HG03565 (cell line): Measurements from ENCODE around the gene PHF13.
"Not testable (repeated sequence)": the region's sequence is repeated elsewhere in the genome, so short reads cannot be mapped to it uniquely, and the experiment has no call there.

Source experiments
- ATAC-seq: cut with Tn5 transposase; IDR thresholded peaks from one replicate; pipeline ENCODE4 v1.9.1; 2021; ENCODE audit warnings: mild to moderate bottlenecking, moderate library complexity; ENCODE audit not compliant: unreplicated experiment

PHF13 gene

DNA sequence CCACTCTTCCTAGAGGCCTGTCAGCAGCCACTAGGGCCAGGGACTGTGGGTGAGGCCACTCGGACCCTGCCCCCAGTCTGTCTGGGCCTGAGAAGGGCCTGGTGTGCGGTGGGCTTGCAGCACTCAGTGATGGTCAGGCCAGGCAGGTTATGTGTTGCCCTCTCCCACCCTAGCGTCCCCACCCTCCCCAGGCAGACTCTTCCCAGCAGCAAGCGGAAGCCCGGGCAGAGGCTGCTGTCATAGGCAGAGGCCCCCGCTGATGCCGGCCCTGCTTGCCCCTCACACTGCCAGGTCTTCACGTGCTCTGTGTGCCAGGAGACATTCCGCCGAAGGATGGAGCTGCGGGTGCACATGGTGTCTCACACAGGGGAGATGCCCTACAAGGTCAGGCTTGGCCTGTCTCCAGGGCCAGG, 27.1 kb upstream of the PHF13 start:
- no peak for ATAC-seq

- ATAC-seq = no peak
Measured at GRCh38 chr1:6587261-6588005, 26.1 kb upstream of the PHF13 start.

GRCh38 chr1:6588128-6588892, 25.2 kb upstream of the PHF13 start:
- no peak for ATAC-seq

DNA sequence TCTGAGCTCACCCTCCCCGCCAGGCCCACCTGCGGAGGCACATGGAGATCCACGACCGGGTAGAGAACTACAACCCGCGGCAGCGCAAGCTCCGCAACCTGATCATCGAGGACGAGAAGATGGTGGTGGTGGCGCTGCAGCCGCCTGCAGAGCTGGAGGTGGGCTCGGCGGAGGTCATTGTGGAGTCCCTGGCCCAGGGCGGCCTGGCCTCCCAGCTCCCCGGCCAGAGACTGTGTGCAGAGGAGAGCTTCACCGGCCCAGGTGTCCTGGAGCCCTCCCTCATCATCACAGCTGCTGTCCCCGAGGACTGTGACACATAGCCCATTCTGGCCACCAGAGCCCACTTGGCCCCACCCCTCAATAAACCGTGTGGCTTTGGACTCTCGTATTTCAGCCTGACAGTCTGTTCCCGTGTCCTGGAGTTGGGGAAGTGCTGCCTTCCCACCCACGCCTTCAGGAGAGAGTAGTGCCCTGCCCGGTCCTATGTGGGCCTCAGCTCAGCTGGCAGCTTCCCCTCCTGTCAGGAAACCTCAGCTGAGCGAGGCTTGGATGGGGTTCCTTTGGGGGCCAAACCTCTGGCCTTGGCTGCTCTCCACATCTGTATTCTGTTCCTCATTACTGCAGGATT, 24.5 kb upstream of the PHF13 start:
- ATAC-seq = no peak

GRCh38 chr1:6590046-6590445, 23.5 kb upstream of the PHF13 start:
- ATAC-seq = no peak

GRCh38 chr1:6591222-6591621, 22.3 kb upstream of the PHF13 start:
- no peak for ATAC-seq

DNA sequence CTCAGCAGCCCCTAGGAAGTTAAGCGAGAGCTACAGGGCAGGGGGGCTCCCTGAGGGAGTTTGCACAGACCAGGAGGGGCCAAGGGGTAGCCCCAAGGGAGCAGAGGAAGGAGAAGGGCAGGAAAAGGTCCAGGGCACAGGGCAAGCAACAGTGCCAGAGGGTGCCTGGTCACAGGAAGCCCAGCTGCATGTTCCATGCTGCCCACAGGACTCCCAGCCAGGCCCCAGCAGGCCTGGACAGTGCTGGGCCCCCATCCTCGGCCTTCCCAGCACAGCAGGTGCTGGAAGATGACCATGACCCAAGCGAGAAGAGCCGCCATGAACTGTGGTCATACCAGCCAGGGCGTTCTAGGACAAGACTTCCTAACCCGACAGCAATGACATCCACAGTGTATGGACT, 21.9 kb upstream of the PHF13 start:
- no peak for ATAC-seq

GRCh38 chr1:6592441-6592840, 21.1 kb upstream of the PHF13 start:
- ATAC-seq = no peak

DNA sequence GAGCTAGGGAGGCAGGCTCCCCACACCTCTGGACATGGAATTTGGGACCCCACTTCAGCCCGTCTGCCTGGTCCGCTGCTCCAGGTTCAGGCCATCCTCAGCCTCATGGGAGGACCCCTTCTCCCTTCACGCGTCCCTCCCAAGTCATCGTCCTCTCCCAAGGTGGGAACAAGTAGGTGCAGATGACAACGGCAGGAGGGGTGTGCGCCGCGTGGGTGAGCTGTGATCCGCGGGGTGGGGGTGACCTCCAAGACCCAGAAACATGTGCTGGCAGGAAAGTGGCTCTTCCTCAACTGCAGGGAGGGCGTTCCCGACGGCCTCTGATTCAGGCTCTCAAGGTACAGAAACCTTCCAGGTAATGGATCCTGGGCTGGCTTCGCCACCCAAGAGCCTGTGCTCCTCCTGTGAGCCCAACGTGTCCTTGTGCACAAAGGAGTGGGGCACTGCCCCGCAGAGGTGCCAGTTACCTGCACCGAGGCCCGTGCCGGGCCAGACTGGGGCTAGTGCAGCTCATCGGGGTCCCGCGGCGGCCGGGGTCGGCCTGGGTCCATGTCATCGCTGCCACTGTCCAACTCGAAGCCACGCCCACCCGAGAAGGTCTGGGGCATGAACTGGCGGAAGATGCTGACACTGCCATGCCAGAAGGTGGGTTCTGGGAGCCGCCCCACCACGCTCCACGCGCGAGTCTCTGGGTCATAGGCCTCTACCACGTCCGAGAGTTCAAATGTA, 20.5 kb upstream of the PHF13 start:
- no peak for ATAC-seq

DNA sequence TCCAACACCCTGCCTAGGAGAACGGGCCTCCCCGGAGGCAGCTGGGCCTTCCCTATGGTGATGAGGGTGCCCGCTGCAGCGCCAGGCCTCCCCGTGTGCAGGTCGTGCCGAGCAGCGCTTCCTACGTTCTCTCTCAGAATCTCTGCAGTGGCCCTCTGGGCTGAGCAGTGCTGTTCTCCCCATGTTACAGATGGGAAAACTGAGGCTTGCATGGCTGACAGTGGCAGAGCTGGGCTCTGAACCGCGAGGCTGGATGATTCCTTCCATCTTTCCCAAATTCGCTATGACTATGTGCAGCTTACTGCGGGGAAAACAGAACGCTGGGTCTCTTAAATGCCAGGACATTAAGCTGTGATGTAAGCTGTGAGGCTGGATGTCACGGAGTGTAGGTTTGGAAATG, 19.7 kb upstream of the PHF13 start:
- ATAC-seq = no peak

DNA sequence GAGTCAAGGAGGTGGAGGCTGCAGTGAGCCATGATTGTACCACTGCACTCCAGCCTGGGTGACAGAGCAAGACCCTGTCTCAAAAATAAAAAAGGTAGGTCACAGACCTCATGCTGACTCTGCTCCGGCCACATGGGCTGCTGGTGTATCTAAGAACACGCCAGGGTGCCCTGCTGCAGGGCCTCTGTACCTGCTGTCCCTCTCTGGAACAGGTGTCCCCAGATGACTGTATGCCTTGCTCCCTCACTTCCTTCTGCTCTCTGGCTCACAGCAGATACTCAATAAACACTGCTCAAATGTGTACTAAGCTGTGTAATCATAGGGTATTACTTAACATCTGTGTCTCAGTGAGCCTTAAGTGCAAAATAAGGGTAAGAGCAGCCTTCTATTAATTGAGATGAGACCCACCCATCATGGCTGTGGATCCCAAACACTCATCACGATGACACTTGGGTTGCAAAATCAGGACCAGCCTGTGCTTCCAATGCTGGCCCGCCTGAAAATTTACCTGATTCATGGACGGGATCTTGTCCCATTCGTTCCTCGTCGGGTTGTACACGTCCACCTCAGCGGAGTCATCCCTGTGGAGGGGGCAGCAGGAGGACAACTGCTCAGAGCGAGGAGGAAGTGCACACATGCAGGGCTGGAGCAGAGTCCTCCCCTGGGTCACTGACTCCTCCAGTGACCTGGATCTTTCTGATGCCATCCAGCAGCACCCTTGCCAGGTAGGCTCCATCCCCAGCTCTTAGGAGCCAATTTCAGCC, 18.4 kb upstream of the PHF13 start:
- no peak for ATAC-seq

- ATAC-seq = no peak
Measured at GRCh38 chr1:6596351-6596750, 17.2 kb upstream of the PHF13 start.

GRCh38 chr1:6596886-6597776, 16.4 kb upstream of the PHF13 start:
- no peak for ATAC-seq

DNA sequence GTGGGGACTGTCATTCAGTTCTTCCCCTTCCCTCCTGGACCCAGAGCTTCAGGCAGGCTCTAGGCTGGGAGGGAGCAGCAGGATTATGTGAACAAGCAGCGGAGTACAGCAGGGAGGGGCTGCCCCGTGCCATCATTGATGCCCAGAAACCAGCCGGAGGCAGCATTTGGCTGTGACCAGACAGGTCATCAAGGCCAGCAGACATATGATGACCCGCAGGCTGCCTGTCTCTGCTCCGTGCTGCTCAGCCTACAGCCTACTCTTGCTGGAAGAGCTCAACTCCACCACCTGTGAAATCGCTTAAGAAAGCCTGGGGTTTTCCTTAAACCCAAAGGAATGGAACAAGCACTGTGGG, 15.8 kb upstream of the PHF13 start:
- no peak for ATAC-seq

DNA sequence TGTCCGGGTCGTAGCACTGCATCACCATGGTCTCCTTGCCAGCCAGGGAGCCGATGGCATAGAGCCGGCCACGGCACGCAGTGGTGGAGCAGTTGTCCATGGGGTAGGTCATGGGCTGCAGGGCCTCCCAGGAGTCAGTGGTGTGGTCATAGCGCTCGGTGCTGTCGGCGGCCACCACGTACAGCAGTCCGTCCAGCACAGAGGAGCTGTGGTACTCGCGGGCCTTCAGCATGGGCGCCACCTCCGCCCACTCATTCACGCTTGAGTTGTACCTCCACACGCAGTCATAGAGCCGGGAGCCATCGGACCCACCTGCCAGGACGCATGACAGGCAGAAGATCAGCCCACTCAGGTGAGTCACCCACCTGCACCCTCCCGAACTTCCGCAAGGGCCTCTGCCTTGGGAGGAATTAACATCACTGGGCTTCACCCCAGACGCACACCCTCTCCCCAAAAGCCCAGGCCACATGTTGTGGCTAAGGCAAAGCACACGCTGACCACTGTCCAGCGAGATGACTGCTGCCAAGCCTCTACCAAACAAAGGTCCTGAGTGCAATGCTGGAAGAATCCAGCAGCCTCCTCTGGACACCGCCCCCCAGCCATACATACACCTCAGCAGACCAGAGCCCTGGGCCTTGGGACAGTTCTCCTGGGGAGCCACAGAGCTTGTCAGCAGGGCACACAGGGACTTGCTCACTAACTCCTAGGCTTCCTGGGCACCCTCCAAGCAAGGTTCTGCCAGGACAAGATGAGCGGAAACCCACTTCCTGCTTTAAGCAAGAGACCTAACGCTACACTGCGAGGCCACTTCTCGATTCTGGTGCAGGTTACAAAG, 14.2 kb upstream of the PHF13 start:
- ATAC-seq = no peak

DNA sequence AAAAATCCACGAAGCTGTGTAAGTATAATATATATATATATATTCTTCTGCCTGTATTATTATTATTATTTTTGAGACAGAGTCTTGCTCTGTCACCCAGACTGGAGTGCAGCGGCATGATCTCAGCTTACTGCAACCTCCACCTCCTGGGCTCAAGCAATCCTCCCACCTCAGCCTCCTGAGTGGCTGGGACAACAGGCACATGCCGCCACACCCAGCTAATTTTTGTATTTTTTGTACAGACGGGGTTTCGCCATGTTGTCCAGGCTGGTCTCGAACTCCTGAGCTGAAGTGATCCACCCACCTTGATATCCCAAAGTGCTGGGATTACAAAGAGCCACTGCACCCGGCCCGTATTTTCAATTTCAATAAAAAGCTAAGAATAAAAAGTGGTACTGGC, 13.5 kb upstream of the PHF13 start:
- ATAC-seq = not testable (repeated sequence)

DNA sequence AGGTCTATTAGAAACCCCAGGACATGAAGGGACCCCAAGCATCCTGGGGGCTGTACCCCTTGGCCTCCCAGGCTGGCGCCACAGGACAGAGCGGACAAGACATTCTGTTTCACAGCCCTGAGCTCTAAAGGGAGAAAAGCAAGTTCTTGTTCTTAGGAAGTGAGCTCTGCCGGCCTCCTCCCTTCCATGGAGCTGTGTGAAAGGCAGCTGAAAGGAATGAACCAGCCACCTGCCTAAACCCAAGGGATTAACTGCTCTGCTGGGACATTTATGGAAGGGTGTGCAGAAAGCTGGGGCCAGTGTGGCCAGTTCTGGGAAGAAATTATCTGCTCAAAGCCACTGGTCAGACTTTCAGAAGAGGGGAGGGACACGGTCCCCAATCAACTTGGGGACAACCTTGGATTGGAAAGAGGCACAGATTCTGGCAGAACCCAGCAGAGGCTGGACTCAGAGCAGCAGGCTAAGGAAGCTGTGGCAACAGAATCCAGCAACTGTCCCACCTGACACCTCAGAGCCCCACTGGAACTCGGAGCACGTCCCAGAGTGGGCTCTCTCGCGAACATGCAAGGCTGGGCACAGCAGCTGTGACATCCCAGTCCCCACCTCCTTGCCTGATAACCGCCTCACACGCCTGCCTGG, 13.0 kb upstream of the PHF13 start:
- ATAC-seq = no peak
